DOHH2 (cell line): ENCODE results near the gene MTURN.

ENCODE experiments used
- H3F3A ChIP-seq: fragments of 200-600 bp; sonication (generic), shearing (Covaris generic); 2 replicates; pipeline ENCODE4 v1.6.0; 2016; ENCODE audit warnings: antibody characterized with exemption, mild to moderate bottlenecking; ENCODE audit not compliant: control insufficient read depth, insufficient read depth
- H3K27ac ChIP-seq: fragments of 200-600 bp; sonication (generic); 2 replicates; pipeline ENCODE4 v1.5.1; 2014; ENCODE audit warnings: low read depth, mild to moderate bottlenecking, low read length, moderate library complexity
- H3K27me3 ChIP-seq: fragments of 200-600 bp; sonication (generic); 2 replicates; pipeline ENCODE4 v1.6.1; 2014; ENCODE audit warnings: mild to moderate bottlenecking, low read length, mixed read lengths; ENCODE audit not compliant: control insufficient read depth
- H3K36me3 ChIP-seq: fragments of 200-600 bp; sonication (generic); 2 replicates; pipeline ENCODE4 v1.6.1; 2014; ENCODE audit warnings: mild to moderate bottlenecking, low read length, moderate library complexity, mixed read lengths; ENCODE audit not compliant: control insufficient read depth
- H3K4me1 ChIP-seq: fragments of 200-600 bp; sonication (generic); 2 replicates; pipeline ENCODE4 v1.6.1; 2014; ENCODE audit warnings: mild to moderate bottlenecking, low read length, mixed read lengths; ENCODE audit not compliant: control insufficient read depth
- H3K4me2 ChIP-seq: fragments of 200-600 bp; sonication (generic); 2 replicates; pipeline ENCODE4 v1.6.0; 2014; ENCODE audit warnings: mild to moderate bottlenecking, low read length, moderate library complexity
- H3K4me3 ChIP-seq: fragments of 200-600 bp; sonication (generic); 2 replicates; pipeline ENCODE4 v1.5.1; 2014; ENCODE audit warnings: mild to moderate bottlenecking, low read length, mixed read lengths
- H3K79me2 ChIP-seq: fragments of 200-600 bp; sonication (generic); 2 replicates; pipeline ENCODE4 v1.6.1; 2014; ENCODE audit warnings: mild to moderate bottlenecking, low read length, mixed read lengths; ENCODE audit not compliant: control insufficient read depth
- H3K9me2 ChIP-seq: fragments of 200-600 bp; sonication (generic); replicated peaks from 2 replicates; pipeline ENCODE4 v1.6.1; 2014; ENCODE audit warnings: mild to moderate bottlenecking, low read length, mixed read lengths; ENCODE audit not compliant: control insufficient read depth
- H3K9me3 ChIP-seq: fragments of 200-600 bp; sonication (generic); 2 replicates; pipeline ENCODE4 v1.6.1; 2014; ENCODE audit warnings: antibody characterized with exemption, low read length, mixed read lengths; ENCODE audit not compliant: control insufficient read depth, insufficient read depth
- H4K20me1 ChIP-seq: fragments of 200-600 bp; sonication (generic); 2 replicates; pipeline ENCODE4 v1.6.0; 2014; ENCODE audit warnings: low read depth, mild to moderate bottlenecking, antibody characterized with exemption, low read length, moderate library complexity; ENCODE audit not compliant: control insufficient read depth, insufficient read depth
- EZH2phosphoT487 ChIP-seq: fragments of 200-600 bp; sonication (generic); IDR thresholded peaks from 2 replicates; pipeline ENCODE4 v1.6.1; 2017; ENCODE audit warnings: borderline replicate concordance, mild to moderate bottlenecking, antibody characterized with exemption, low read length, moderate library complexity, mixed read lengths
- TF ChIP-seq, protein P1 (sequence below): fragments of 200-600 bp; sonication (generic); IDR thresholded peaks from one replicate; pipeline ENCODE4 v1.5.1; 2014; ENCODE audit warnings: antibody characterized with exemption, mild to moderate bottlenecking, low read depth, low read length; ENCODE audit not compliant: poor library complexity, severe bottlenecking

MTURN gene

DNA sequence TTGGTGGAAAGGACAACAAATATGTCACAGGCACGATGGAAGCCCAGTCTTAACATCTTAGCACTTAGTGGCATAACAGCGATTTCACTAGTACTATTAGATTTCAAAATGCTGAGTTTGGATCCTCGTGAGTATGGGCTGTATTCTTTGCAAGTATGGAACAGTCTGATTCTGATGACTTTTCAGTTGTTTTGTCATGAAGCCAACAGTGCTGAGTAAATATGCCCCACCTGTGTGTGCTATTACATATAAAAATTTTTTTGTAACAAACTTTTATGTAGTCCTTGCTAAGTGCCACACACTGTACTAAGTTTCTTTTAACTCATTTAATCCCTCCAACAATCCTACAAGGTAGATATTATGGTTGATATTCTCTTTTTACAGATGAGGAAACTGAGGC, 30.8 kb downstream of the MTURN start:
- H3K36me3 ChIP-seq: no peaks in the 10 kb centered on the region
- no peaks in the 10 kb centered on the region for H3K79me2 ChIP-seq
- TF ChIP-seq EZH2phosphoT487: no peak
- TF ChIP-seq, protein P1, sequence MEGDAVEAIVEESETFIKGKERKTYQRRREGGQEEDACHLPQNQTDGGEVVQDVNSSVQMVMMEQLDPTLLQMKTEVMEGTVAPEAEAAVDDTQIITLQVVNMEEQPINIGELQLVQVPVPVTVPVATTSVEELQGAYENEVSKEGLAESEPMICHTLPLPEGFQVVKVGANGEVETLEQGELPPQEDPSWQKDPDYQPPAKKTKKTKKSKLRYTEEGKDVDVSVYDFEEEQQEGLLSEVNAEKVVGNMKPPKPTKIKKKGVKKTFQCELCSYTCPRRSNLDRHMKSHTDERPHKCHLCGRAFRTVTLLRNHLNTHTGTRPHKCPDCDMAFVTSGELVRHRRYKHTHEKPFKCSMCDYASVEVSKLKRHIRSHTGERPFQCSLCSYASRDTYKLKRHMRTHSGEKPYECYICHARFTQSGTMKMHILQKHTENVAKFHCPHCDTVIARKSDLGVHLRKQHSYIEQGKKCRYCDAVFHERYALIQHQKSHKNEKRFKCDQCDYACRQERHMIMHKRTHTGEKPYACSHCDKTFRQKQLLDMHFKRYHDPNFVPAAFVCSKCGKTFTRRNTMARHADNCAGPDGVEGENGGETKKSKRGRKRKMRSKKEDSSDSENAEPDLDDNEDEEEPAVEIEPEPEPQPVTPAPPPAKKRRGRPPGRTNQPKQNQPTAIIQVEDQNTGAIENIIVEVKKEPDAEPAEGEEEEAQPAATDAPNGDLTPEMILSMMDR: no peak
- no peaks in the 10 kb centered on the region for H4K20me1 ChIP-seq
- H3K4me1 ChIP-seq: peaks cover 39% of the 10 kb centered on the region
- no peaks in the 10 kb centered on the region for H3K9me3 ChIP-seq
- H3K9me2 ChIP-seq: no peaks in the 10 kb centered on the region
- no peak overlapping the region for H3K4me2 ChIP-seq
- no peaks in the 10 kb centered on the region for H3F3A ChIP-seq
- H3K27ac ChIP-seq: no peak overlapping the region
- no peak overlapping the region for H3K4me3 ChIP-seq
- no peaks in the 10 kb centered on the region; the same call in 1 of the 2 replicates for H3K27me3 ChIP-seq

DNA sequence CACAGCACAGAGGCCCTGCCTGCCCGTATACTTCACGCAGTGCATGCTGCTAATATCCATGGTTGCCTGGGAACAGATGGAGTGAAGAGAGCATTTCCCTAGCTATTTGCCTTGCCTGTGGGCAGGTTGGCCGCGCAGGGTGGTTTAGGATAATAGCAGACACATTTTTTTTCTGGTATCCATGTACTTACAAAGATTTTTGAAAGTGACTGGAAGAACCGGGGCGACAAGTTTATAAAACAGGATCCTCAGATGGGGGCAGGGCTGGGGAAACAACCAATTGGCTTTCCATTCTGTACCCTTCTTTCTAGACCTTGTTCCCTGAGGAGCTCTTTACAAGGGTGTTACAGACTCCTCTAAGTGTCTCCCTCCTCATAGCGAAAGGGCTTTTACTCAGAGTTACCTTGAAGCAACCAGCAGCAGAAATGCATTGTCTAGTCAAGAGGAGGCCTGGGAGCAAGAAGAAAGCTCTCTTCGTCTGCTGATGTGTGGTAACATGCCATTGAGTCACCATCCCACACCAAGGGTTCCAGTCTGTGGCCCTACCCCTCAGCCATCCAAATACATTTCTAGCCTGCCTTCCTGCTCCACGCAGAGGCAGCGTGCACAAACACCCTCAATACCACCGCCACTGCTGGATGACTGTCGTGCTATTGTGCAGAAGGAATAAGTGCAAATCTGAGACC, 31.5 kb downstream of the MTURN start:
- Histone ChIP-seq H3K79me2 (no peaks in the 10 kb centered on the region), H3K9me3 (no peaks in the 10 kb centered on the region), H3K27ac (no peak overlapping the region), H3K4me1 (peaks cover 38% of the 10 kb centered on the region), H3K9me2 (no peaks in the 10 kb centered on the region), H3K4me2 (no peak overlapping the region), H4K20me1 (no peaks in the 10 kb centered on the region), H3K36me3 (no peaks in the 10 kb centered on the region), H3F3A (no peaks in the 10 kb centered on the region), H3K27me3 (no peaks in the 10 kb centered on the region; the same call in 1 of the 2 replicates), H3K4me3 (no peak overlapping the region)
- TF ChIP-seq, protein P1: no peak
- TF ChIP-seq EZH2phosphoT487: no peak

DNA sequence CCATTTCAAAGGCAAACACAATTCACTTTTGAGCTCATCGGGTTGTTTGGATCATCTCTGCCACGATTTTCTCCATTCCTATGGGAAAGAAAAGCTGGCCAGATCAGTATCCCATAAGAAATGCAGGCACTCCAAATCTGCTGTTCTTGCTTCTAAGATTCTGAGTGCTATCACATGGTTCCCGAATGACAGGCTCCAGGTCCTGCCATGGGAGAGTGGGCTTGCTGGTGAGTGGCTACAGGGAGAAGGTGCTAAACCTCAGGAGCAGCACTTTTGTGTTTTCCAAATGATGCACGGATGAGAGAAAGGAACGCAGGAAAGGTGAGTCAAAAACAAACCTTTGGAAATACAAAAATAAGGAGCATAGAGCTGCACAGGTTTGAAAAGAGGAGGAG, 32.1 kb downstream of the MTURN start:
- Histone ChIP-seq H3K4me2 (no peak overlapping the region), H3K79me2 (no peaks in the 10 kb centered on the region), H3F3A (no peaks in the 10 kb centered on the region), H3K4me3 (no peak overlapping the region), H4K20me1 (no peaks in the 10 kb centered on the region), H3K4me1 (peaks cover 38% of the 10 kb centered on the region), H3K27me3 (no peaks in the 10 kb centered on the region; the same call in 1 of the 2 replicates), H3K36me3 (no peaks in the 10 kb centered on the region), H3K9me3 (no peaks in the 10 kb centered on the region), H3K27ac (no peak overlapping the region), H3K9me2 (no peaks in the 10 kb centered on the region)
- no peak for TF ChIP-seq EZH2phosphoT487
- TF ChIP-seq, protein P1: no peak
